Medulla oblongata (tissue), 1 donor: ENCODE measurements around the gene BCL2.

Experiments used
- DNase-seq: peaks from one replicate; pipeline ENCODE4 v3.0.0-alpha.2; 2015; ENCODE audit errors: extremely low spot score

Gene BCL2

DNA sequence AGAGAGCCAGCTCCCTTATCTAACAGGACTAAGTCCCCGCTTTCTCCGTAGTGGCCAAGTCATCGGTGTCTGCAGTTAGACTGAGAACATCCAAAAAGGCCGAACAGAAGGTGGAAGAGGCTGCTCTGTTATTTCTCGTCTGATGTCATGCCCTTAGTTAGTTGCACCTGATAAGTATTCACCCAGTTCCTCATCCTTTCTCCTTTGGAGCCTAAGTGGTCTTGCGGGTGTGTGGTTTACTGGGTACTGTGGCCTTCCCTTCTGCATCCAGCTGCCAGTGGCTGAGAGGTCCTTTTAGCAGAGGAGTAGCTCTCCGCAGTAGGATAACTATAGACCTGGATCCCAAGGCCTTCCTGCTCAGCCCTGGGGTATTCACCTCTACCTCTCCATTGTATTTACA is 211.6 kb downstream of the BCL2 start:
- DNase-seq, result no peak

- DNase-seq, result no peak
Observed at GRCh38 chr18:63107171-63107845, 212.3 kb downstream of the BCL2 start.

DNA sequence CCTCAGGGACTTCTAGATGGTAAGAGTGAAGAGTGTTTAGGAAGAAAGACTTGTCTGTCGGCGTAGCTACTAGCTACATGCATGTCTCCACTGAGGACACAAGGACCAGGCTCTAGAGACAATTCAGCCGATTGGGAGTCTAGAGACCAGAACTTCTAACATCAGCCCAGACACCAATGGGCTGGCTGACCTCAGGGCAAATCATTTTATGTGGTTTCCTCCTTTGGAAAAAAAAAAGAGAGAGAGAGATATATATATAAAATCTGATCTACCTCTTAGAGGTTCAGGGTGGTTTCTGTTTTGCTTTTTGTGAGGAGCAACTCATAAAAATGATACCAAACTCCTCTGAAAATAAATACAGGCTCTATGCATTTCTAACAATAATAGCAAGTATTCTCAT is 212.8 kb downstream of the BCL2 start:
- no peak for DNase-seq

DNA sequence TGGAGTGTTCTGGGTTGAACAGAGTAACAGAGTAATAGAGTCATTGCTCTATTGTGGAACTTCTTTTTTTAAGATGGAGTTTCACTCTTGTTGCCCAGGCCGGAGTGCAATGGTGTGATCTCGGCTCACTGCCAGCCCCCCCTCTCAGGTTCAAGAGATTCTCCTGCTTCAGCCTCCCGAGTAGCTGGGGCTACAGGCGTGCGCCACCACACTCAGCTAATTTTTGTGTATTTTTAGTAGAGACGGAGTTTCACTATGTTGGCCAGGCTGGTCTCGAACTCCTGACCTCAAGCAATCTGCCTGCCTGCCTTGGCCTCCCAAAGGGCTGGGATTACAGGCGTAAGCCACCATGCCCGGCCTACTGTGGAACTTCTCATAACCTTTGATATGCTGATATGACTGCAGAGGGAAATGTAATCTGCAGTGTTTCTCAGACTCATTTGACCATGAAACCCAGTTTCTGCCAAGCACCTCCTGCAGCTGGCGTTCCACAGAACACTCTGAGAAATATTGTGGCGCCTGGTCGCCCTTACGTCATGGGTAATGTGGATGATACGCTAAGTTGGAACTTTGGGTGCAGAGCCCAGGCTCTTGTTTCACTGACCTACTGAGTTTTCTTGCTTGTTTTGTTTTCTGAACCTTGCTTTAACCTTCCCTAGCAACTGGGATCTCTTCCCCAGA is 213.8 kb downstream of the BCL2 start:
- no peak for DNase-seq

- DNase-seq, result no peak
Observed at GRCh38 chr18:63104868-63105267, 214.7 kb downstream of the BCL2 start.

- no peak for DNase-seq
Observed at GRCh38 chr18:63102941-63103744, 216.4 kb downstream of the BCL2 start.

GRCh38 chr18:63100630-63101055 is 218.9 kb downstream of the BCL2 start:
- no peak for DNase-seq

DNA sequence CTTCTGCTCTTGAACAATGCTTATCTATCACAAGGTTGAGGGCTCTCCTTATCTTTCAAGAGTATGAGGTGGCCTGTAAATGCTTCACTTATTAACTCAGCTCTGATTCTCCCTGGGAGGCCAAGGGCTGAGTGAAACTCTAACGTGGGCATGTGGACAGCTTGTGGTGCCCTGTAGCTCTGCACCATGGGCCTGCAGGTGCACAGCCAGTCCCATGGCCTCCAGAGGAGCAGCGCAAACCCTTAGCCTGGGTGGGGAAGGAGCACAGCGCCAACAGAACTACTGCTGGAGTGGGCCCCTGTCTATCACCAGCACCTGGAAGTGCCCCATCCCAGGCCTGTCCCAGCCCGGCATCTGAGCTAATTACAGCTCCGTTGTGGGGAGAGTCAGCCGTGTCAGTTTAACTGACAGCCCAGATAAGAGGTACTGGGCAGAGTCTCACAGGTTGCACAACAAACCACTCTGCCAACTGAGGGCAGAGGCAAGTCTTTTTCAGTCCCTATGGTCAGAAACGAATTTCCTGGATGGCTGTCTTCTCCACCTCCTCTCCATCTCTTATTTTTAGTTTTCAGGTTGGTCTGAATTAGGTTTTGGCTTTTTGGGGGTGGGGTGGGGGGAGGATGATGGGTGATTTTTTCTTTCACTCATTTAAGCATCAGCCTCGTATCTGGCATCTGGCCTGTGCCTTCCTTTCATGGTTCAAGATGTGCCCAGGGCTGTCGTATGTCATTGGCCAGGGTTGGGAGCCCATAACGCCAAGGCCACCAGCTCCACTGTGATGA is 219.5 kb downstream of the BCL2 start:
- DNase-seq, result no peak

GRCh38 chr18:63099091-63099840 is 220.3 kb downstream of the BCL2 start:
- DNase-seq, result no peak

DNA sequence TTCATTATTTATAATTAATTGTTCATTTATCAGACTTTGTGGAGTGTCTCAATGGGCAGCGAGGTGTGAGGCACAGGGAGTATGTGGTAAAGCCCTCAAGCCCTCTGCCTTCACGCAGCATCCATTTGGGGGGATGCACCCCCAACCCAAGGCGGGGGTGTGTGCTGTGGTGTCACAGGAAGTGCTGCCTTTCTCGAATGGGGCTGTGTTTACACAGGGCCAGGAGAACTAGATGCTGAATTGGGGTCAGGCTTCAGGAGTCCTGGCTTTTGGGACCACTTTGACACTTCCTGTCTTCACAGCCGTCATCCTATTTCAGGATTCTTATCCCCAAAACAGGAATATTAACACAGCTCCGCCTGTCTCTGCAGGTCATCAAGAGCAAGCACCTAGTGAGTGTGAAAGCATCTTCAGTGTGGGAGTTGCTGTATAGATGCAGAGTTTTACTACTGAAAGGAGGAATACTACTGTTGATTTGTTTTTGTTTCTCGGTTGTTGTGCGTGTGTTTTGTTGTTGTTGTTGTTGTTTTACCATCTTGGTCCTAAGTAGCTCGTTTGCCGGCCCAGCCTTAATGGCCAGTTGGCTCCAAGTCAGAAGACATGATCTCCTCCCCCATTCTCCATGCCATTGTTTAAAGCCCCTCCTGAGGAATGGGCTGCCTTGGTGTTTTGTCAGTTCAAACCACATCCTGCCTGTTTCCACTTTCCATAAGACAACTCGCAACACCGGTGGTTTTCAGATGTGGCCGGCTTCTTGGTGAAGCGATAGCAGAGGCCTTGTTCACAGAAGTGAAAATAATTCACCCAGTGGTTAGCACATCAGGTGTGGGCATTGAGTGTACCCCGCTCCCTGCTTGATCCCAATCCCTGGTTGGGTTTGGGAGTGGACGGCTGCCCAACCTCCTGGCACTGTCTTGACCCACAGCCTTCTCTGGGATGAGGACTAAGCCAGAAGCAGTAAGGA is 221.3 kb downstream of the BCL2 start:
- no peak for DNase-seq

DNA sequence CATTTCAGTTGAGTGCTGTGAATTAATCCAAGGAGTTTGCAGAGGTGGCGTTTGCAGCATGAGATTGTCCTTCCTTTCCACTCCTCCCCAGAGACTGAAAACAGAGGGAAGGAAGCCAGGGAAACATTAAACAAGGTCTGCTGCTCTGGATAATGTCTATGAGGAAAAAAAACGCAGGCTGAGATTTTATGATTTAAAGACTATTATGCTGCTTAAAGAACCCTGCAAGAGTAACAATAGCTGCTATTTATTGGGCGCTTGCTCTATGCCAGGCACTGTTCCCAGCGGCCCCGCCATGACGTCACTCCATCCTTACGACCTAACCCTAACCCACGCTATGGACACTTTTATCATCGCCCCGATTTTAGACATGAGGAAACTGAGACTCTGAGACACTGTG is 222.4 kb downstream of the BCL2 start:
- no peak for DNase-seq

- no peak for DNase-seq
Observed at GRCh38 chr18:63096327-63096874, 223.2 kb downstream of the BCL2 start.

DNA sequence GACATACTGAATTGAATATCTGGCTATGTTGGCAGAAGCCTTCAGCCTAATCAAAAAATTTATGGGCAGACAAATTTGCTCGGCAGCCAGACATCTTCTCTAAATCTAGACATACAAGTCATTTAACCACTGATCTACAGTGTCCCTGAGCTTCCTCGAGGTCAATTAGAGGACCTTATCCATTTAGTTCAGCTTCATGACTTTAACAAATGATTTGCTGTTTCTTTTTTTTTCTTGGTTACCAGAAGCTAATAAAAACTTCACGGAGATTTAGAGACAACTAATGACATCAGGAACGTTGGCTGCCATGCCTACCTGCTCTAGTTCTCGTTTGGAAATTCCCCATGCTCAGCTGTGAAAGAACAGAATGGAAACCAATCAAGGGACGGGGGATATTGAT is 223.8 kb downstream of the BCL2 start:
- no peak for DNase-seq

DNA sequence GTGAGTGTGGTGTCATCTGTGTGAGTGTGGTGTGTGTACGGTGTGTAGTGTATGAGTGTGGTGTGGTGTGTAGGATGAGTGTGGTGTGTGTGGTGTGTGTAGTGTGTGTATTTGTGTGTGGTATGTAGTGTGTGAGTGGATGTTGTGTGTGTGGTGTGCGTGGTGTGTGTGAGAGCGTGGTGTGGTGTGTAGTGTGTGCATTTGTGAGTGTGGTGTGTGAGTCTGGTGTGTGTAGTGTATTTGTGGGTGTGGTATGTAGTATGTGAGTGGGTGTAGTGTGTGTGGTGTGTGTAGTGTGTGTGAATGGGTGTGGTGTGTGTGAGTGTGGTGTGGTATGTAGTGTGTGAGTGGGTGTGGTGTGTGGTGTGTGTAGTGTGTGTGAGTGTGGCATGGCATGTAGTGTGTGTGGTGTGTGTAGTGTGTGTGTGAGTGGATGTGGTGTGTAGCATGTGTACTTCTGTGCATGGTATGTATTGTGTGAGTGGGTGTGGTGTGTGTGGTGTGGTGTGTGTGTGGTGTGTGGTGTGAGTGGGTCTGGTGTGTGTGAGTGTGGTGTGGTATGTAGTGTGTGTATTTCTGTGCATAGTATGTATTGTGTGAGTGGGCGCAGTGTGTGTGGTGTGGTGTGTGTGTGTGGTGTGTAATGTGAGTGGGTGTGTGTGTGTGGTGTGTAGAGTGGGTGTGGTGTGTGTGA is 227.8 kb downstream of the BCL2 start:
- no peak for DNase-seq

- no peak for DNase-seq
Observed at GRCh38 chr18:63090334-63090733, 229.2 kb downstream of the BCL2 start.

DNA sequence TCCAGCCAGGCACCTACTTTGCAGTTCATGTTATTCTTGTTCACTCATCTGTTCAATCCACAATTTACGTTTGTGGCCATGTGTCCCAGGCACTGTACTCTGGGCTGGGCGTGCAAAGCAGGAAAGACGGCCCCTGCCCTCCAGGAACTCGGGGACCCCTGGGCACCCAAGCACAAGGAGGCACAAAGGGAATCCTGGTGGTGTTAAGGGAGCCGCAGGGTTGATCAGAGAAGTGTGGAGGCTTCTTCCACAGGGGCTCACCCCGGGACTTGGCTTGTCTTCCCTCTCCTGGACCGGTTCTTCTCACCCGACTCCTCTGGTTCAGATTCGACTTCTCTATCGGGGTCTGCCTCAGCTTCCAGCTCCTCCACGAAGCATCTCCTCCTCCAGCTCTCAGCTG is 230.5 kb downstream of the BCL2 start:
- no peak for DNase-seq

DNA sequence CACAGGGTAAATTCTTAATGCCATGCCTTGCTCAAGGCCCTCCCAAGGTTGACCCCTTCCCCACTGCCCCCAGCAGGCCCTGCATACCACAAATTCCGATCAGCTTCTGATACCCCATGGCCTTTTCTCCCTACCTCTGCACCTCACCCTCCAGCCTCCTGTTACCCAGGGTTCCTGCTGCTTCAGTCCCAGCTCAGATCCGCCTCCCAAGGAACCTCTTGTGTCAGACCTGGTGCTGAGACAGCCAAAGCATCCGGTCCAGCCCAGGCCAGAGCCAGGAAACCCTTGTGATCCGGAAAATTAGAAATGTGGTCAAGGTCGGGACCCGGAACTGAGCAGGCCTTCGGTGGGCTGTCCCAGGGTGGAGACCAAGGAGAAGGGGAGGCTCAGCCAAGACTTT is 231.3 kb downstream of the BCL2 start:
- DNase-seq, result no peak

GRCh38 chr18:63087421-63088230 is 231.9 kb downstream of the BCL2 start:
- DNase-seq, result no peak
